ENCODE data around the gene UBE3C. TPM values are rescaled to one million over a fixed set of nuclear protein-coding genes. Genes with fewer than 3 reads are reported as not detected.

The UBE3C gene
- total and polyA plus RNA-seq, 2 of the 13 experiments (the other 11 are each of a cell fraction or from before 2014, with no cell fraction given): 27.0 to 48.2 TPM

DNA sequence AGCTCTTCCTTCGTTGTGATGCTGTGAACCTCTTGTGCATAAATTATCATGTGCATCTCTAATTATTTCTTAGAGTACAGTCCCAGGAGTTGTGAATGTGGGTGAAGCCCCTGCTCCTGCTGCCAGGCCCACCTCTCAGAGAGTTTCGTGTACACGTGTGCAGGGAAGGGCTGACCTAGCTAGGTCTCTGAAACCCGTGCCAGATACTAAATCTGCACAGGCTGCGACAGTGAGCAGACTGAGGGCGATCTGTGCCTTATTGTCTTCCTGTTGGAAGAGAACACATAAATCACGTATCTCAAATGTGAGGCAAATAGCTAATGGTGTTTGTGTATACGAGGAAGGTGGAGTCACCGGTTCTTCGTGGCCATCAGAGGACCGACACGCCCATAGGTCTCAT is 126.3 kb downstream of the UBE3C start:
- peaks cover 12 to 60% of the 10 kb centered on the region in 2 experiments for H3K36me3 ChIP-seq (replicated peaks in 1 of 2; ENCODE audit: control insufficient read depth in 1 of 2, insufficient read depth in 2 of 2, low read length in 2 of 2)
- in situ Hi-C loops (cut with HindIII; ENCODE audit: extremely low pct_ligation_motif_present, low pct_unique_long_range_greater_than_20kb): loop anchor here (25.0 kb wide), 1 partner anchor 303 kb away; no protein-coding TSS in a partner anchor
- BruUV-seq (replicated peaks): no TSS peak

More for the DNA sequence above, 126.3 kb downstream of the UBE3C start:
- intact Hi-C loops (cut with micrococcal nuclease; ENCODE audit: unreplicated experiment): no loop called here
- WGBS (ENCODE audit: low lambda C conversion rate): 98% methylated on average over 12 of the region's 12 CpGs
- no peak overlapping the region for H3K4me2 ChIP-seq (ENCODE audit: low read depth, low read length)
- no peak for DNase-seq (ENCODE audit: low spot score)
- H3K4me3 ChIP-seq (replicated peaks in 1 of 3; ENCODE audit: insufficient read depth in 1 of 3, low read depth in 2 of 3, low read length in 3 of 3): no peak overlapping the region
- peaks cover 2% of the 10 kb centered on the region; the same call in 1 of the 2 replicates for H4K20me1 ChIP-seq (ENCODE audit: insufficient read depth, low read length)
- no peak overlapping the region for H2AFZ ChIP-seq (ENCODE audit: low read length)
- H3K9me3 ChIP-seq (ENCODE audit: low read length): no peaks in the 10 kb centered on the region
- ChIA-PET POLR2A (no interaction called here), CTCF (ENCODE audit: low intra/inter-chr PET ratio, low total read pairs) (no interaction called here)
- H3K27me3 ChIP-seq (ENCODE audit: control insufficient read depth in 1 of 2, insufficient read depth in 2 of 2, low read length in 2 of 2): no peaks in the 10 kb centered on the region
- H3K27ac ChIP-seq (ENCODE audit: extremely low read length, insufficient read depth, low read length): no peak overlapping the region
- no peaks in the 10 kb centered on the region for H3K4me1 ChIP-seq (ENCODE audit: insufficient read depth, low read length)
- no peak overlapping the region for H3K9ac ChIP-seq (ENCODE audit: insufficient read depth, low read depth, low read length)
- H3K79me2 ChIP-seq (ENCODE audit: insufficient read depth, low read length): no peaks in the 10 kb centered on the region
- FAIRE-seq: no peak
- no peak for ATAC-seq
- TF ChIP-seq ZNF136 (CRISPR knock-in tag; IDR thresholded peaks at IDR 0.05; ENCODE audit: low read depth): no peak
- no peak for TF ChIP-seq PCBP1 (IDR thresholded peaks at IDR 0.05; ENCODE audit: borderline replicate concordance, low read depth, low read length)
- TF ChIP-seq, protein P1, sequence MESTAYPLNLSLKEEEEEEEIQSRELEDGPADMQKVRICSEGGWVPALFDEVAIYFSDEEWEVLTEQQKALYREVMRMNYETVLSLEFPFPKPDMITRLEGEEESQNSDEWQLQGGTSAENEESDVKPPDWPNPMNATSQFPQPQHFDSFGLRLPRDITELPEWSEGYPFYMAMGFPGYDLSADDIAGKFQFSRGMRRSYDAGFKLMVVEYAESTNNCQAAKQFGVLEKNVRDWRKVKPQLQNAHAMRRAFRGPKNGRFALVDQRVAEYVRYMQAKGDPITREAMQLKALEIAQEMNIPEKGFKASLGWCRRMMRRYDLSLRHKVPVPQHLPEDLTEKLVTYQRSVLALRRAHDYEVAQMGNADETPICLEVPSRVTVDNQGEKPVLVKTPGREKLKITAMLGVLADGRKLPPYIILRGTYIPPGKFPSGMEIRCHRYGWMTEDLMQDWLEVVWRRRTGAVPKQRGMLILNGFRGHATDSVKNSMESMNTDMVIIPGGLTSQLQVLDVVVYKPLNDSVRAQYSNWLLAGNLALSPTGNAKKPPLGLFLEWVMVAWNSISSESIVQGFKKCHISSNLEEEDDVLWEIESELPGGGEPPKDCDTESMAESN (CRISPR knock-in tag; conservative IDR thresholded peaks at IDR 0.05): no peak
- no peak for TF ChIP-seq GATAD2A (CRISPR knock-in tag; IDR thresholded peaks at IDR 0.05)
- no peak for TF ChIP-seq ZNF367 (CRISPR knock-in tag; IDR thresholded peaks at IDR 0.05; ENCODE audit: borderline replicate concordance)
- no peak for TF ChIP-seq ZFP36 (IDR thresholded peaks at IDR 0.05; ENCODE audit: borderline replicate concordance, low read depth, low read length, partially characterized antibody)
- TF ChIP-seq THAP9 (CRISPR knock-in tag; IDR thresholded peaks at IDR 0.05; ENCODE audit: borderline replicate concordance): no peak
- no peak for TF ChIP-seq KDM2A (CRISPR knock-in tag; IDR thresholded peaks at IDR 0.05; ENCODE audit: borderline replicate concordance, low read depth)
- no peak for TF ChIP-seq ZSCAN9 (CRISPR knock-in tag; IDR thresholded peaks at IDR 0.05; ENCODE audit: borderline replicate concordance)
- no peak for TF ChIP-seq ZNF33A (CRISPR knock-in tag; IDR thresholded peaks at IDR 0.05; ENCODE audit: borderline replicate concordance)
- TF ChIP-seq ZNF784 (CRISPR knock-in tag; IDR thresholded peaks at IDR 0.05; ENCODE audit: borderline replicate concordance): no peak
- TF ChIP-seq ZNF644 (CRISPR knock-in tag; IDR thresholded peaks at IDR 0.05; ENCODE audit: low read depth): no peak
- no peak for TF ChIP-seq SMC3 (IDR thresholded peaks at IDR 0.05; ENCODE audit: low read length)

Data from HepG2 (cell line).